HepG2 (cell line): ENCODE results near the gene C1QTNF12. TPM values are rescaled to one million over a fixed set of nuclear protein-coding genes. Genes with fewer than 3 reads are reported as not detected.

Experiments
- ELF1 ChIP-seq: sonication (generic); formaldehyde crosslinking; IDR thresholded peaks from 2 replicates; pipeline ENCODE4 v1.4.0; 2020; ENCODE audit warnings: missing genetic modification reagents
- FLYWCH1 ChIP-seq: sonication (generic); formaldehyde crosslinking; IDR thresholded peaks from 2 replicates; pipeline ENCODE4 v1.8.1; 2023; ENCODE audit warnings: mild to moderate bottlenecking, missing genetic modification reagents
- PAX8 ChIP-seq: sonication (generic); formaldehyde crosslinking; IDR thresholded peaks from 2 replicates; pipeline ENCODE4 v1.8.0; 2022; ENCODE audit warnings: mild to moderate bottlenecking, missing genetic modification reagents, borderline replicate concordance
- PRPF4 ChIP-seq: fragments of 200-400 bp; formaldehyde crosslinking; IDR thresholded peaks from 2 replicates; pipeline ENCODE4 v1.6.1; 2016; ENCODE audit warnings: low read length, low read depth; ENCODE audit not compliant: poor library complexity, severe bottlenecking
- SMC3 ChIP-seq: IDR thresholded peaks from 2 replicates; pipeline ENCODE4 v1.6.1; 2011; ENCODE audit warnings: low read length, improper control_type of control experiment
- SNAPC2 ChIP-seq: sonication (generic); formaldehyde crosslinking; IDR thresholded peaks from 2 replicates; pipeline ENCODE4 v1.8.1; 2022; ENCODE audit warnings: mild to moderate bottlenecking, missing genetic modification reagents
- SP1 ChIP-seq, 2 experiments: fragments of 450-650 bp in 1 of 2; sonication (generic) in 1 of 2; formaldehyde crosslinking in 1 of 2; IDR thresholded peaks; 2 replicates each; pipeline versions ENCODE4 v1.4.0 to v1.6.1; 2016 to 2020; ENCODE audit warnings: missing genetic modification reagents in 1 of 2
- ZNF501 ChIP-seq: sonication (generic); formaldehyde crosslinking; IDR thresholded peaks from 2 replicates; pipeline ENCODE4 v1.5.1; 2020; ENCODE audit warnings: mild to moderate bottlenecking, moderate library complexity, missing genetic modification reagents
- polyA plus RNA-seq, 8 experiments: library from polyadenylated mRNA; depleted of rRNA in 3 of 8; stranded (reverse) in 7 of 8; unstranded in 1 of 8; fragments of >200 nt; fragmentation: Illumina TruSeq in 4 of 8; extraction: Trizol in 4 of 8; gene quantifications; 2 replicates each; pipeline versions ENCODE4 v1.2.1 to v1.2.3, GENCODE V29; 2011 to 2016; ENCODE audit warnings: low read depth in 4 of 8, missing spikeins in 1 of 8, mixed read lengths in 1 of 8; ENCODE audit not compliant: insufficient read depth in 1 of 8
- total RNA-seq, 5 experiments: library from RNA; depleted of rRNA; stranded (reverse); fragments of >200 nt; fragmentation: Illumina TruSeq; extraction: Trizol; gene quantifications; 2 replicates each; pipeline ENCODE4 v1.2.3, GENCODE V29; 2016; ENCODE audit warnings: low read depth in 1 of 5
- TF ChIP-seq, protein P1 (sequence below): sonication (generic); formaldehyde crosslinking; IDR thresholded peaks from 2 replicates; pipeline ENCODE4 v1.4.0; 2020; ENCODE audit warnings: mild to moderate bottlenecking, low read depth, missing genetic modification reagents
- TF ChIP-seq, protein P2 (sequence below): sonication (generic); formaldehyde crosslinking; IDR thresholded peaks from 2 replicates; pipeline ENCODE4 v1.8.1; 2023; ENCODE audit warnings: missing genetic modification reagents, mild to moderate bottlenecking, borderline replicate concordance
- TF ChIP-seq, protein P3 (sequence below), 2 experiments: fragments of 450-650 bp in 1 of 2; sonication (generic) in 1 of 2; formaldehyde crosslinking in 1 of 2; IDR thresholded peaks; 2 replicates each; pipeline versions ENCODE4 v1.6.1 to v1.8.0; 2016 to 2022; ENCODE audit warnings: antibody characterized with exemption in 1 of 2, mild to moderate bottlenecking in 1 of 2, missing genetic modification reagents in 1 of 2
- TF ChIP-seq, protein P4 (sequence below): IDR thresholded peaks from 2 replicates; pipeline ENCODE4 v1.6.1; 2016; ENCODE audit warnings: low read depth, control low read depth
- TF ChIP-seq, protein P5 (sequence below): sonication (generic); formaldehyde crosslinking; conservative IDR thresholded peaks from 2 replicates; pipeline ENCODE4 v1.8.0; 2022; ENCODE audit warnings: mild to moderate bottlenecking, moderate library complexity, missing genetic modification reagents

Gene C1QTNF12
- total and polyA plus RNA-seq, 2 of the 13 experiments (the other 11 are each of a cell fraction or from before 2014, with no cell fraction given): 0.18 to 0.64 TPM

DNA sequence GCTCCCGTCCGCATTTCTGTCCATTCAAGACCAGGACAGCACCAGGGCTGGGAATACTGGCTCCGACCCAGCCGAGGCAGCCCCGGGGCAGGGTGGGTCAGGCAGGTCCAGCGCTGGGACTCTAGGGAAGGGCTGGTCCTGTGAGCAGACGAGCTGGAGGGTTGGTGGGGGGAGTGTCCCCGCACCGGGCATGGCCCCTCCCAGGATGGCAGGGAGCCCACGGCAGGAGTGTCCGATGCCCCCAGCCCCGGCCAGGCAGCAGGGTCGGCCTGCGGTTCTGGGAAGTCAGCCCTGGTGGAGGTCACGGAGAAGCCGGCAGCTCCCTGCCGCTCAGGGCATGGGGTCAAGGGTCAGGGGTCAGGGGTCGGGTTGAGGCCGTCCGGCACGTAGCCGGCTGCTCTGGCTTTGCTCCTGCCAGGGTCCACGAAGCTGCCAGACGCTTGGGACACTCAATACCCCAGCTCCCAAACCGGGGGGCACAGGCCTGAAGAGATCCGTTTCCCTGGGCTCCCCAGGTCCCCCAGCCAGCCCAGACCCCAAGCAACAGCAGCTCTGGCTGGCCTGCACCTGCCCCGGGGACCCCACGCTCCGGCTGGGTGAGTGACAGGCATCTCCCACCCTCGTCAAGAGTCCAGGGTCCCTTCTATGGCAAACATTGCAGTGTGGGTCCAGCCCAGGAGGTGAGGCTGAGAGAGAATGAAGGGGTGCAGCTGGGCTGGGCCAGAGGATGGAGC is 6.7 kb downstream of the C1QTNF12 start (continued):
- TF ChIP-seq SNAPC2 (CRISPR knock-in tag) (no peak), SMC3 (no peak), SP1 (IDR thresholded peaks at IDR 0.05) (no peak), SP1 (CRISPR knock-in tag; IDR thresholded peaks at IDR 0.05) (no peak), ZNF501 (CRISPR knock-in tag) (no peak), FLYWCH1 (CRISPR knock-in tag) (no peak), ELF1 (CRISPR knock-in tag) (no peak), PAX8 (no peak), PRPF4 (no peak)
- TF ChIP-seq, protein P1, sequence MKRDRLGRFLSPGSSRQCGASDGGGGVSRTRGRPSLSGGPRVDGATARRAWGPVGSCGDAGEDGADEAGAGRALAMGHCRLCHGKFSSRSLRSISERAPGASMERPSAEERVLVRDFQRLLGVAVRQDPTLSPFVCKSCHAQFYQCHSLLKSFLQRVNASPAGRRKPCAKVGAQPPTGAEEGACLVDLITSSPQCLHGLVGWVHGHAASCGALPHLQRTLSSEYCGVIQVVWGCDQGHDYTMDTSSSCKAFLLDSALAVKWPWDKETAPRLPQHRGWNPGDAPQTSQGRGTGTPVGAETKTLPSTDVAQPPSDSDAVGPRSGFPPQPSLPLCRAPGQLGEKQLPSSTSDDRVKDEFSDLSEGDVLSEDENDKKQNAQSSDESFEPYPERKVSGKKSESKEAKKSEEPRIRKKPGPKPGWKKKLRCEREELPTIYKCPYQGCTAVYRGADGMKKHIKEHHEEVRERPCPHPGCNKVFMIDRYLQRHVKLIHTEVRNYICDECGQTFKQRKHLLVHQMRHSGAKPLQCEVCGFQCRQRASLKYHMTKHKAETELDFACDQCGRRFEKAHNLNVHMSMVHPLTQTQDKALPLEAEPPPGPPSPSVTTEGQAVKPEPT (CRISPR knock-in tag): no peak
- TF ChIP-seq, protein P2, sequence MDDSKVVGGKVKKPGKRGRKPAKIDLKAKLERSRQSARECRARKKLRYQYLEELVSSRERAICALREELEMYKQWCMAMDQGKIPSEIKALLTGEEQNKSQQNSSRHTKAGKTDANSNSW (CRISPR knock-in tag): no peak
- TF ChIP-seq, protein P3, sequence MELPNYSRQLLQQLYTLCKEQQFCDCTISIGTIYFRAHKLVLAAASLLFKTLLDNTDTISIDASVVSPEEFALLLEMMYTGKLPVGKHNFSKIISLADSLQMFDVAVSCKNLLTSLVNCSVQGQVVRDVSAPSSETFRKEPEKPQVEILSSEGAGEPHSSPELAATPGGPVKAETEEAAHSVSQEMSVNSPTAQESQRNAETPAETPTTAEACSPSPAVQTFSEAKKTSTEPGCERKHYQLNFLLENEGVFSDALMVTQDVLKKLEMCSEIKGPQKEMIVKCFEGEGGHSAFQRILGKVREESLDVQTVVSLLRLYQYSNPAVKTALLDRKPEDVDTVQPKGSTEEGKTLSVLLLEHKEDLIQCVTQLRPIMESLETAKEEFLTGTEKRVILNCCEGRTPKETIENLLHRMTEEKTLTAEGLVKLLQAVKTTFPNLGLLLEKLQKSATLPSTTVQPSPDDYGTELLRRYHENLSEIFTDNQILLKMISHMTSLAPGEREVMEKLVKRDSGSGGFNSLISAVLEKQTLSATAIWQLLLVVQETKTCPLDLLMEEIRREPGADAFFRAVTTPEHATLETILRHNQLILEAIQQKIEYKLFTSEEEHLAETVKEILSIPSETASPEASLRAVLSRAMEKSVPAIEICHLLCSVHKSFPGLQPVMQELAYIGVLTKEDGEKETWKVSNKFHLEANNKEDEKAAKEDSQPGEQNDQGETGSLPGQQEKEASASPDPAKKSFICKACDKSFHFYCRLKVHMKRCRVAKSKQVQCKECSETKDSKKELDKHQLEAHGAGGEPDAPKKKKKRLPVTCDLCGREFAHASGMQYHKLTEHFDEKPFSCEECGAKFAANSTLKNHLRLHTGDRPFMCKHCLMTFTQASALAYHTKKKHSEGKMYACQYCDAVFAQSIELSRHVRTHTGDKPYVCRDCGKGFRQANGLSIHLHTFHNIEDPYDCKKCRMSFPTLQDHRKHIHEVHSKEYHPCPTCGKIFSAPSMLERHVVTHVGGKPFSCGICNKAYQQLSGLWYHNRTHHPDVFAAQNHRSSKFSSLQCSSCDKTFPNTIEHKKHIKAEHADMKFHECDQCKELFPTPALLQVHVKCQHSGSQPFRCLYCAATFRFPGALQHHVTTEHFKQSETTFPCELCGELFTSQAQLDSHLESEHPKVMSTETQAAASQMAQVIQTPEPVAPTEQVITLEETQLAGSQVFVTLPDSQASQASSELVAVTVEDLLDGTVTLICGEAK (IDR thresholded peaks at IDR 0.05): no peak
- TF ChIP-seq, protein P3 (CRISPR knock-in tag; IDR thresholded peaks at IDR 0.05): peak; percentile 52; the same call in 1 of the 2 replicates
- TF ChIP-seq, protein P4, sequence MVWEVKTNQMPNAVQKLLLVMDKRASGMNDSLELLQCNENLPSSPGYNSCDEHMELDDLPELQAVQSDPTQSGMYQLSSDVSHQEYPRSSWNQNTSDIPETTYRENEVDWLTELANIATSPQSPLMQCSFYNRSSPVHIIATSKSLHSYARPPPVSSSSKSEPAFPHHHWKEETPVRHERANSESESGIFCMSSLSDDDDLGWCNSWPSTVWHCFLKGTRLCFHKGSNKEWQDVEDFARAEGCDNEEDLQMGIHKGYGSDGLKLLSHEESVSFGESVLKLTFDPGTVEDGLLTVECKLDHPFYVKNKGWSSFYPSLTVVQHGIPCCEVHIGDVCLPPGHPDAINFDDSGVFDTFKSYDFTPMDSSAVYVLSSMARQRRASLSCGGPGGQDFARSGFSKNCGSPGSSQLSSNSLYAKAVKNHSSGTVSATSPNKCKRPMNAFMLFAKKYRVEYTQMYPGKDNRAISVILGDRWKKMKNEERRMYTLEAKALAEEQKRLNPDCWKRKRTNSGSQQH (CRISPR knock-in tag): no peak
- TF ChIP-seq, protein P5, sequence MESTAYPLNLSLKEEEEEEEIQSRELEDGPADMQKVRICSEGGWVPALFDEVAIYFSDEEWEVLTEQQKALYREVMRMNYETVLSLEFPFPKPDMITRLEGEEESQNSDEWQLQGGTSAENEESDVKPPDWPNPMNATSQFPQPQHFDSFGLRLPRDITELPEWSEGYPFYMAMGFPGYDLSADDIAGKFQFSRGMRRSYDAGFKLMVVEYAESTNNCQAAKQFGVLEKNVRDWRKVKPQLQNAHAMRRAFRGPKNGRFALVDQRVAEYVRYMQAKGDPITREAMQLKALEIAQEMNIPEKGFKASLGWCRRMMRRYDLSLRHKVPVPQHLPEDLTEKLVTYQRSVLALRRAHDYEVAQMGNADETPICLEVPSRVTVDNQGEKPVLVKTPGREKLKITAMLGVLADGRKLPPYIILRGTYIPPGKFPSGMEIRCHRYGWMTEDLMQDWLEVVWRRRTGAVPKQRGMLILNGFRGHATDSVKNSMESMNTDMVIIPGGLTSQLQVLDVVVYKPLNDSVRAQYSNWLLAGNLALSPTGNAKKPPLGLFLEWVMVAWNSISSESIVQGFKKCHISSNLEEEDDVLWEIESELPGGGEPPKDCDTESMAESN (CRISPR knock-in tag): no peak; the same call in 1 of the 2 replicates
